ENCODE data around the gene TOX2.

Gene TOX2

GRCh38 chr20:44068316-44069201 is 153.9 kb downstream of the TOX2 start:
- DNase-seq = no peak

DNA sequence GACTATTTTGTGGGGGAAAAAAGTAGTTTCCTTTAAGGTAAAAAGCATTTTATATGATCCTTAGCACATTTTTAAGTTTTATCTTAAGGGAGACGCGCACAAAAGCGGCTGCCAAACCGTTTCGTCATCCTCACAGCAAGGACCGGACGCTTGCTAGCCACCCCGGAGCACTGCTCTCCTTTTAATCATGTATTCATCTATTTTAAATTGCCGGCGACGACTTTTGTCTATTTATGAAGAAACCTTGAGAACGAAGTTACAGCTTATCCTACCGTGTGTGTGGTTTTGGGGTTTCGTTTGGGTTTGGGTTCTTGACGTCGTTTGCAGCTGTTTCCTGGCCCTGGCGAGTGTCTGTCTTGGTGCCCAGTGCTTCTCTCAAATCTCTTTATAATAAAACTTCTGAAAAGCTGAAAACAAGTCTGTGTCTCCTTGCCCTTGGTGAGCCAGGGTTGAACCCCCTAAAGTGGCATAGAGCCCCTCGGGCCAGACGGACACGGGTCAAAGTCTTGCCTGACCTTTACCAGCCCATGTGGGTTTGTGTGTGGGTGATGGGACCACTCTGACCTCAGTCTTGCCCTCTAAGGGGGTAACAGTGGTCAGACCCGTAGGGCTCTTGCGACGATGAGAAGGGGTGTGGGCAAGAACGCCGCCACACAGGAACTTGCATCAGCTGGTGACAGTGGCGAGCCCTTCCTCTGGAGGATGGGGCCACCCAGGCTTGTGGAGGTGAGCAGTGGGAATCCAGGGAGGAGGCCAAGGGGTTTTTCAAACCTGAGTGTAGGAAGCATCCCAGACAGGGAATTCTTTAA is 154.8 kb downstream of the TOX2 start:
- DNase-seq = peak; percentile 41

DNA sequence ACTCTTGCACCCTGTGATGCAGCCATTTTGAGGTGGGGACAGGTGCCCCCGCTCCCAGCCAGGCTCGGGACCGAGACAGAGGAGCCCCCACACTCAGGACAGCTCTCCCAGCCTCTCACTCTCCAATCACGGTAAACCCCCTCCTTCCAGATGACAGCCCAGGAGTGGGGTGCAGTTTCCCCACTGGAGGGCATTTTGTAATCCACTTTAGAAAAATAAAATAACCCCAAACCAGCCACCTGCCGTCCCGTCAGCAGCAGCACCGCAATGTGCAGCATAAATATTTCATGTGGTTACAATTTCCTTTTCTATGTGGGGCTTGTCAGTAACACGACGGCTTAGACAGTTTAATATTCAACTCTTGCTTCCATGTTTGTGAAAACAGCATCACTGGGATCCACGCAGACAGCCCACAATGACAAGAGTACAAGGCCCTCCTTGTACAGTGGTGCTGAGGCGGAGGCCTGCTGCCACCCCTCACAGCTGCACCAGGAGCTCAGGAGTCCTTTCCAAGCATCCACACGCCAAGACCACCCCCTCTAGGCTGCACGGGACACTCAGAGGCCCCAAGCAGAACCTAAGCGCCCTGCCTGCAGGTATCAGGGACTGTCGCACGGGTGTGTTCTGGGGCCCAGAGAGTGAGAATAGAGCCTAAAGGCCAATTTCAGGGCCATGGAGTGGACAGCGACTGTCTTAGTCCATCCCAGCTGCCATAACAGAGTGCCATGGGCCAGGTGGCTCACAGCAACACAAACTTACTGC is 155.7 kb downstream of the TOX2 start:
- no peak for DNase-seq

DNA sequence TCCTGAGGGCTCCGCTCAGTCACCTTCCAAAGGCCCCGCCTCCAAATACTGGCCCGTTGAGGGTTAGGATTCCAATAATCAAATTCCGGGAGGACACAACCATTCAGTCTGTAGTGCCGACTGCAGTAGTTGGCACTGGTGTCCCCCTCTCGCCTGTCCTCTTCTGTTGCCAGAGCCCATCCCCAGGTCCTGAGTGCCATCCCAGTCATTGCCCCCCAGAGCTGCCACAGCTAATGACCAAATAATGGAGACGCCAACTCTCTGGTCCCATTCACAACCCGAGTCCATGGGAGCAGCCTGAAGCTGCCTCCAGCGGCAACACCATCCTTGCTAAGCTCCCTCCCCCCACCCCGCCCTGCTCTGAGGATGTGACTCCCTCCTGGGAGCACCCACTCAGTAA is 156.4 kb downstream of the TOX2 start:
- no peak for DNase-seq

DNA sequence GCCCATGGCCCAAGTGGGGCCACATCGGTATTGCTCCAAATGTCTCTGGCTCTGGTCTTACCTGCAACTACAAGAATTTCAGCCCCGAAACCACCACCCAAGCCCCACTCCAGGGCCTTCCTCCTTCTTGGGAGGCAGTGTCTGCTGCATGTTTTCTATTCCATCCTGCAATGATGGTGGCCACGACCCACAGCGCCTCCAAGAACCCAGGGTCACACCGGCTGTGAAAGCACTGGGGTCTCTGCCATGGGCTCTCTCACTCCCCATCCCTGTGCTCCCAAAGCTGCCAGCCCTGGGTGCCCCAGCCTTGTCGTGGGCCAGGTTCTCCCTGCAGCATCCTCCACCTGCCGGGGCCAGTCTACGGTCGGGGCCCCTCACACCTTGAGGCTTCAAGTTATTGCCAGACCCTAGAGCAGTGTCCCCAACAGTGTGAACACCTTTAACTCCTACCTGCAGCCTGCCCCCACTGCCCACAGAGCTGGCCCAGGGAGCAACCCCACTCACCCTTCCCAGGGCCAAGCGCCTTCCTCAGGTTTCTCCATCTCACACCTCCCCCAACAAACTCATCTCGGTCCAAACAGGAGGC is 157.0 kb downstream of the TOX2 start:
- DNase-seq = no peak

GRCh38 chr20:44072384-44072783 is 157.7 kb downstream of the TOX2 start:
- no peak for DNase-seq

- DNase-seq = no peak
These were observed 158.5 kb downstream of the TOX2 start for GRCh38 chr20:44073011-44073674.

- no peak for DNase-seq
These were observed 159.0 kb downstream of the TOX2 start for GRCh38 chr20:44073675-44074071.

GRCh38 chr20:44074252-44075151 is 159.8 kb downstream of the TOX2 start:
- DNase-seq = no peak

DNA sequence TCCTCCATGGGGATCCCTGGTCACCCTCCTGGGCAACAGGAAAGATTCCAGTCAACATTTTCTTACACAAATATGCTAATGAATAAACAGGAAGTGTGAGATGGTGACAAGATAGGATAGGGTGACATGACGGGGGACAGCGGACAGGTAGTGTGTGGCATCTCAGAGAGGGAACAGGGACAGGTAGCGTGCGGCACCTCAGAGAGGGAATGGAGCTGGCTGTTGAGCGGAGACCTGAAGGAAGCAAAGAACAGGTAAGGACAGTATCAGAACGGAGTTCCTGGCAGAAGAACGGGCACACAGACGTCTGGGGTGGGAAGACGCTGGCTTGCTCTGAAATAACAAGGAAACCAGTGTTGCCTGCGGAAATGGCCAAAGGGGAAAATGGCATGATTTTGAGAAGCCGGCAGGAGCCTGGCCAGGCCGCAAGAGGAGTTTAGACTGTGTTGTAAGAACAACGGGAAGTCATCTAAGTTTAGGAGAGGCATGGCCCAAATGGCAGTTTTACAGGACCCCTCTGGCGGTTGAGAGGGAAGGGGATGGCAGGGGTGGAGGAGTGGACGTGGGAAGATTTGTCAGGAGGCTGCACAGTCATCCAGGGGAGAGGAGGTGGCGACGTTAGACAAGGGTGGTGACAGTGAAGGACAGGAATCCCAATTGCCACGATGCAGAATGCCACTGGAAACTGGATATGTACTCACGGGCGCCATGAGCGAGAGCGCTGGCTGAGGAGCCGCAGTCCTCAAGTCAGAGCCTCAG is 160.7 kb downstream of the TOX2 start:
- no peak for DNase-seq

GRCh38 chr20:44075950-44076232 is 161.2 kb downstream of the TOX2 start:
- no peak for DNase-seq

GRCh38 chr20:44079291-44079690 is 164.6 kb downstream of the TOX2 start:
- no peak for DNase-seq

GRCh38 chr20:44080064-44080463 is 165.4 kb downstream of the TOX2 start:
- no peak for DNase-seq

GRCh38 chr20:44080646-44081267 is 166.1 kb downstream of the TOX2 start:
- peak; percentile 77 to 78 for DNase-seq

- no peak for DNase-seq
These were observed 166.8 kb downstream of the TOX2 start for GRCh38 chr20:44081476-44081875.

DNA sequence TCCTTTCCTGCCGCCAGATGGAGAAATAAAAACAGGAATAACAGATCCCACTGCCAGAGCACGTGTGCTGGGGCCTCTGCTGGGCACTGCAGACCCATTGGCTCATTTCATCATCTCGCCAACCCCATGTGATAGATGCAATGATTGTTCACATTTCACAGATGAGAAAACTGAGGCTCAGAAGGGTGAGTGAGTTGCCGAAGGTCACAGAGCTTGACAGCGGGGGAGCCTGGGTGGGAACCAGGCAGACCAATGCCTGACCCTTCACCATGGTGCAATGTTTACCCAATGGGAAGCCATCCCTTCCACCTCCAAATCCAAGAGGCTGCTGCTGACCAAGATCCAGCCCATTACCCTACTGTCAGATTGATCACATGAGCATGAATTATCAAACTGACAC is 167.2 kb downstream of the TOX2 start:
- no peak for DNase-seq

GRCh38 chr20:44083220-44083933 is 168.7 kb downstream of the TOX2 start:
- no peak for DNase-seq

GRCh38 chr20:44084439-44084838 is 169.8 kb downstream of the TOX2 start:
- no peak for DNase-seq

- no peak for DNase-seq
These were observed 170.2 kb downstream of the TOX2 start for GRCh38 chr20:44084891-44085290.

Data from activated CD4-positive, alpha-beta T cell treated with anti-CD3 and anti-CD28 coated beads, Interleukin-2, amount 50 U/mL, for 4 hours (primary cell).